HCT116 (cell line): Measurements from ENCODE around the gene FOXF1. TPM values are rescaled to one million over a fixed set of nuclear protein-coding genes. Genes with fewer than 3 reads are reported as not detected.

Experiments
- ATAC-seq: fragments of 200-7000 bp; cut with Tn5 transposase; 2 replicates; pipeline ENCODE4 v1.9.1; 2020; ENCODE audit warnings: mild to moderate bottlenecking, moderate library complexity
- BruUV-seq: library from RNA; stranded (reverse); fragments of 400-500 nt; replicated peaks from 2 replicates; lab custom pipeline; 2021; lab: Mats Ljungman, UMichigan
- CTCF ChIA-PET: fragments of 300-600 bp; sonication (Branson Sonifier 250); formaldehyde crosslinking; loops from one replicate; lab custom pipeline; 2021; ENCODE audit warnings: antibody characterized with exemption; lab: Charles Lee
- POLR2A ChIA-PET: fragments of 300-600, 350-600 bp; sonication (Branson Sonifier 250); formaldehyde crosslinking; loops from one replicate; lab custom pipeline; 2021; ENCODE audit warnings: antibody characterized with exemption; lab: Charles Lee
- RAD21 ChIA-PET, 2 experiments: fragments of 300-600 bp; sonication (Branson Sonifier 250); formaldehyde crosslinking; loops; one replicate each; lab custom pipeline; 2023; ENCODE audit warnings: low total read pairs in 2 of 2; ENCODE audit not compliant: uncharacterized antibody in 2 of 2, unreplicated experiment in 2 of 2, low non-redundant PET in 1 of 2; lab: Charles Lee
- DNase-seq: peaks from one replicate; pipeline ENCODE4 v3.0.0-alpha.2; 2010; ENCODE audit warnings: low read depth, low spot score
- H2AFZ ChIP-seq: fragments of 200-600 bp; shearing (Covaris generic), sonication (generic); 2 replicates; pipeline ENCODE4 v1.6.1; 2017; ENCODE audit warnings: low read depth, mixed run types, mixed read lengths, antibody characterized with exemption, low read length; ENCODE audit not compliant: poor library complexity, severe bottlenecking
- H3K27ac ChIP-seq: 2 replicates; pipeline ENCODE4 v1.5.1; 2012; ENCODE audit warnings: low read depth, low read length
- H3K27me3 ChIP-seq: fragments of 200-600 bp; sonication (generic); 2 replicates; pipeline ENCODE4 v1.6.1; 2016; ENCODE audit warnings: mixed run types, low read length, mixed read lengths; ENCODE audit not compliant: insufficient read depth
- H3K36me3 ChIP-seq, 2 experiments: fragments of 200-500 bp in 1 of 2; fragments of 200-600 bp in 1 of 2; sonication (Bioruptor generic) in 1 of 2; sonication (generic) in 1 of 2; 2 replicates each; pipeline versions ENCODE4 v1.5.1 to v1.6.1; 2014 to 2016; ENCODE audit warnings: low read length in 2 of 2, inconsistent platforms in 1 of 2, mixed read lengths in 1 of 2, mixed run types in 1 of 2; ENCODE audit not compliant: insufficient read depth in 2 of 2, control insufficient read depth in 1 of 2
- H3K4me1 ChIP-seq, 2 experiments: fragments of 200-600 bp in 1 of 2; sonication (generic) in 1 of 2; 2 replicates each; pipeline versions ENCODE4 v1.5.1 to v1.6.1; 2012 to 2017; ENCODE audit warnings: low read length in 2 of 2, inconsistent platforms in 1 of 2, mild to moderate bottlenecking in 1 of 2, mixed read lengths in 1 of 2, mixed run types in 1 of 2, moderate library complexity in 1 of 2; ENCODE audit not compliant: insufficient read depth in 2 of 2, control insufficient read depth in 1 of 2
- H3K4me2 ChIP-seq: fragments of 200-600 bp; sonication (generic); 2 replicates; pipeline ENCODE4 v1.6.1; 2017; ENCODE audit warnings: mixed run types, low read length, mixed read lengths
- H3K4me3 ChIP-seq, 2 experiments: fragments of 200-600 bp in 1 of 2; sonication (generic) in 1 of 2; replicated peaks in 1 of 2; 2 replicates each; pipeline ENCODE4 v1.5.1; 2011 to 2016; ENCODE audit warnings: low read length in 2 of 2, control low read depth in 1 of 2, low read depth in 1 of 2, mild to moderate bottlenecking in 1 of 2, mixed read lengths in 1 of 2, mixed run types in 1 of 2
- H3K79me2 ChIP-seq: fragments of 200-600 bp; sonication (generic); 2 replicates; pipeline ENCODE4 v1.6.1; 2017; ENCODE audit warnings: mild to moderate bottlenecking, mixed run types, low read length, moderate library complexity, mixed read lengths; ENCODE audit not compliant: insufficient read depth
- H3K9ac ChIP-seq: fragments of 200-600 bp; sonication (generic); 2 replicates; pipeline ENCODE4 v1.6.1; 2016; ENCODE audit warnings: low read length, mixed read lengths
- H3K9me2 ChIP-seq: fragments of 200-600 bp; sonication (generic), shearing (Covaris generic); 2 replicates; pipeline ENCODE4 v1.6.1; 2017; ENCODE audit warnings: mixed run types, mild to moderate bottlenecking, moderate library complexity; ENCODE audit not compliant: insufficient read depth
- H3K9me3 ChIP-seq, 2 experiments: fragments of 200-500 bp in 1 of 2; fragments of 200-600 bp in 1 of 2; sonication (Bioruptor generic) in 1 of 2; sonication (generic) in 1 of 2; 2 replicates each; pipeline ENCODE4 v1.6.1; 2014 to 2017; ENCODE audit warnings: low read length in 2 of 2, mixed read lengths in 2 of 2, inconsistent platforms in 1 of 2, low read depth in 1 of 2, mild to moderate bottlenecking in 1 of 2, mixed run types in 1 of 2, moderate library complexity in 1 of 2; ENCODE audit not compliant: control insufficient read depth in 1 of 2, insufficient read depth in 1 of 2
- H4K20me1 ChIP-seq: fragments of 200-600 bp; sonication (generic), shearing (Covaris generic); 2 replicates; pipeline ENCODE4 v1.6.1; 2017; ENCODE audit warnings: mixed run types, mild to moderate bottlenecking, moderate library complexity; ENCODE audit not compliant: insufficient read depth
- EGR1 ChIP-seq: IDR thresholded peaks from 2 replicates; pipeline ENCODE4 v1.6.1; 2012; ENCODE audit warnings: low read depth
- ELF1 ChIP-seq: IDR thresholded peaks from 2 replicates; pipeline ENCODE4 v1.6.1; 2012; ENCODE audit warnings: low read depth, borderline replicate concordance
- EZH2 ChIP-seq: fragments of 200-600 bp; sonication (generic); IDR thresholded peaks from 2 replicates; pipeline ENCODE4 v1.6.1; 2017; ENCODE audit warnings: antibody characterized with exemption, mixed run types
- MAX ChIP-seq: IDR thresholded peaks from 2 replicates; pipeline ENCODE4 v1.6.1; 2012
- POLR2AphosphoS5 ChIP-seq: IDR thresholded peaks from 2 replicates; pipeline ENCODE4 v1.6.1; 2011; ENCODE audit warnings: mild to moderate bottlenecking, low read depth, low read length, moderate library complexity
- SIN3A ChIP-seq: IDR thresholded peaks from 2 replicates; pipeline ENCODE4 v1.6.1; 2012; ENCODE audit warnings: low read depth
- intact Hi-C: fragments of 100-400 bp; cut with micrococcal nuclease; formaldehyde crosslinking; loops from 2 replicates; pipeline ENCODE4 v1.10.0; 2022
- total RNA-seq: library from RNA; stranded (reverse); gene quantifications from one replicate; pipeline ENCODE4 v1.2.1, GENCODE V29; 2021; ENCODE audit not compliant: unreplicated experiment

Gene FOXF1
- total RNA-seq, 1 experiment from 2014 or later, result 2.4 TPM

GRCh38 chr16:86496929-86497461, 13.3 kb upstream of the FOXF1 start:
- Histone ChIP-seq H3K79me2 (no peaks in the 10 kb centered on the region), H3K4me3 (no peak overlapping the region), H3K9ac (no peak overlapping the region), H3K4me2 (no peak overlapping the region), H2AFZ (no peak overlapping the region), H3K27me3 (peaks cover 34% of the 10 kb centered on the region), H4K20me1 (no peaks in the 10 kb centered on the region), H3K9me3 (no peaks in the 10 kb centered on the region)
- intact Hi-C loops, result no loop called here
- ATAC-seq, result no peak
- POLR2A ChIA-PET, result no interaction called here
- CTCF ChIA-PET, result no interaction called here
- RAD21 ChIA-PET, result no interaction called here
- no TSS peak for BruUV-seq
- TF ChIP-seq MAX, result no peak
- no peak for TF ChIP-seq SIN3A
- no peak for TF ChIP-seq POLR2AphosphoS5
- no peak for TF ChIP-seq EZH2
- no peak for TF ChIP-seq EGR1
- TF ChIP-seq, all 23 proteins: peak for 0
- Histone ChIP-seq H3K27ac (no peak overlapping the region), H3K4me1 (peaks cover 0 to under 1% of the 10 kb centered on the region in 2 experiments; a peak in 1 of 4 replicates), H3K36me3 (no peaks in the 10 kb centered on the region), H3K9me2 (no peaks in the 10 kb centered on the region)
- DNase-seq, result no peak

GRCh38 chr16:86497551-86498021, 12.7 kb upstream of the FOXF1 start:
- Histone ChIP-seq H3K4me1 (peaks cover 0 to 5% of the 10 kb centered on the region in 2 experiments; a peak in 1 of 4 replicates), H3K36me3 (no peaks in the 10 kb centered on the region), H4K20me1 (no peaks in the 10 kb centered on the region), H3K27ac (no peak overlapping the region), H3K27me3 (peaks cover 34% of the 10 kb centered on the region), H3K79me2 (no peaks in the 10 kb centered on the region), H3K9me2 (no peaks in the 10 kb centered on the region), H3K4me3 (no peak overlapping the region), H3K4me2 (no peak overlapping the region), H2AFZ (no peak overlapping the region), H3K9ac (no peak overlapping the region), H3K9me3 (no peaks in the 10 kb centered on the region)
- RAD21 ChIA-PET, result no interaction called here
- BruUV-seq, result no TSS peak
- TF ChIP-seq ELF1, result no peak
- DNase-seq (no peak), ATAC-seq (no peak)
- POLR2A ChIA-PET, result no interaction called here
- CTCF ChIA-PET, result no interaction called here
- intact Hi-C loops, result no loop called here
